Endothelial cell of umbilical vein (primary cell): ENCODE measurements around the gene VAC14. TPM values are rescaled to one million over a fixed set of nuclear protein-coding genes. Genes with fewer than 3 reads are reported as not detected.

ENCODE experiments used
- BruUV-seq: library from RNA; stranded (reverse); fragments of 400-500 nt; replicated peaks from 2 replicates; lab custom pipeline; 2021; lab: Mats Ljungman, UMichigan
- CTCF ChIA-PET: fragments of 300-600, 350-600 bp; sonication (Branson Sonifier 250); formaldehyde crosslinking; loops from one replicate; lab custom pipeline; 2021; ENCODE audit warnings: antibody characterized with exemption, inconsistent platforms; lab: Charles Lee
- POLR2A ChIA-PET: fragments of 300-600, 350-600 bp; sonication (Branson Sonifier 250); formaldehyde crosslinking; loops from one replicate; lab custom pipeline; 2021; ENCODE audit warnings: antibody characterized with exemption, inconsistent platforms; lab: Charles Lee
- DNase-seq: peaks from one replicate; pipeline ENCODE4 v3.0.0-alpha.2; 2011; ENCODE audit warnings: low read depth, low spot score
- FAIRE-seq: peaks from 2 replicates; lab custom pipeline; 2011; peaks lifted over from hg19 to GRCh38; lab: Jason Lieb, UNC
- H2AFZ ChIP-seq: 2 replicates; pipeline ENCODE4 v1.6.0; 2012; ENCODE audit warnings: low read depth, low read length, control low read depth, inconsistent platforms
- H3K27ac ChIP-seq: 2 replicates; pipeline ENCODE4 v1.5.1; 2011; ENCODE audit warnings: low read depth, mild to moderate bottlenecking, control low read depth, low read length, moderate library complexity; ENCODE audit not compliant: insufficient read depth
- H3K27me3 ChIP-seq, 2 experiments: 2 replicates each; pipeline versions ENCODE4 v1.6.0 to v1.6.1; 2011; ENCODE audit warnings: low read length in 2 of 2, mixed read lengths in 1 of 2; ENCODE audit not compliant: control insufficient read depth in 2 of 2, insufficient read depth in 2 of 2
- H3K36me3 ChIP-seq, 2 experiments: 2 replicates in 1 of 2; 3 replicates in 1 of 2; pipeline ENCODE4 v1.5.1; 2011; ENCODE audit warnings: low read length in 2 of 2, mild to moderate bottlenecking in 1 of 2, moderate library complexity in 1 of 2; ENCODE audit not compliant: control insufficient read depth in 2 of 2, insufficient read depth in 2 of 2; ENCODE audit errors: extremely low read depth in 1 of 2
- H3K4me1 ChIP-seq: 3 replicates; pipeline ENCODE4 v1.5.1; 2011; ENCODE audit warnings: mild to moderate bottlenecking, low read length; ENCODE audit not compliant: control insufficient read depth, insufficient read depth; ENCODE audit errors: extremely low read depth
- H3K4me2 ChIP-seq: 2 replicates; pipeline ENCODE4 v1.6.1; 2011; ENCODE audit warnings: low read length, control low read depth, mixed read lengths; ENCODE audit not compliant: insufficient read depth
- H3K4me3 ChIP-seq, 3 experiments: fragments of 200-600 bp in 1 of 3; sonication (generic), shearing (Covaris generic) in 1 of 3; replicated peaks in 1 of 3; 2 replicates each; pipeline ENCODE4 v1.5.1; 2011 to 2016; ENCODE audit warnings: control low read depth in 3 of 3, low read length in 3 of 3, mild to moderate bottlenecking in 2 of 3, inconsistent platforms in 1 of 3, low read depth in 1 of 3, moderate library complexity in 1 of 3; ENCODE audit not compliant: insufficient read depth in 1 of 3
- H3K79me2 ChIP-seq: 2 replicates; pipeline ENCODE4 v1.6.0; 2012; ENCODE audit warnings: low read length, inconsistent platforms; ENCODE audit not compliant: control insufficient read depth, insufficient read depth
- H3K9ac ChIP-seq: replicated peaks from 2 replicates; pipeline ENCODE3; 2011; ENCODE audit warnings: low read length, control low read depth; ENCODE audit not compliant: insufficient read depth; ENCODE audit errors: extremely low read depth
- H3K9me1 ChIP-seq: replicated peaks from 3 replicates; pipeline ENCODE4 v1.6.0; 2011; ENCODE audit warnings: mild to moderate bottlenecking, low read length; ENCODE audit not compliant: control insufficient read depth, insufficient read depth; ENCODE audit errors: extremely low read depth
- H3K9me3 ChIP-seq: replicated peaks from 2 replicates; pipeline ENCODE4 v1.5.1; 2012; ENCODE audit warnings: low read length, inconsistent platforms; ENCODE audit not compliant: control insufficient read depth, insufficient read depth
- H4K20me1 ChIP-seq: replicated peaks from 2 replicates; pipeline ENCODE3; 2011; ENCODE audit warnings: mild to moderate bottlenecking, low read length; ENCODE audit not compliant: control insufficient read depth, insufficient read depth; ENCODE audit errors: extremely low read depth
- EZH2 ChIP-seq: IDR thresholded peaks from 2 replicates; pipeline ENCODE4 v1.6.1; 2012; ENCODE audit warnings: borderline replicate concordance, low read depth, mild to moderate bottlenecking, moderate library complexity, low read length, inconsistent platforms; ENCODE audit not compliant: severe bottlenecking
- FOS ChIP-seq: IDR thresholded peaks from 2 replicates; pipeline ENCODE4 v1.6.1; 2011; ENCODE audit warnings: mild to moderate bottlenecking, low read length, moderate library complexity, borderline replicate concordance; ENCODE audit not compliant: insufficient read depth
- GATA2 ChIP-seq: IDR thresholded peaks from 2 replicates; pipeline ENCODE4 v1.7.0; 2011; ENCODE audit warnings: low read depth, mild to moderate bottlenecking, moderate library complexity, mixed read lengths, low read length; ENCODE audit not compliant: insufficient read length, insufficient read depth
- JUN ChIP-seq: IDR thresholded peaks from 2 replicates; pipeline ENCODE4 v1.6.1; 2011; ENCODE audit warnings: borderline replicate concordance, low read depth; ENCODE audit not compliant: insufficient read length, insufficient read depth
- MYC ChIP-seq: IDR thresholded peaks from one replicate; pipeline ENCODE4 v1.6.1; 2011; ENCODE audit warnings: mild to moderate bottlenecking, low read depth, low read length
- POLR2A ChIP-seq: IDR thresholded peaks from 2 replicates; pipeline ENCODE4 v1.6.1; 2012; ENCODE audit warnings: low read depth, mild to moderate bottlenecking, control low read depth, low read length
- POLR2AphosphoS5 ChIP-seq: IDR thresholded peaks from 2 replicates; pipeline ENCODE4 v1.6.1; 2012; ENCODE audit warnings: low read depth, mild to moderate bottlenecking, control low read depth, low read length, moderate library complexity; ENCODE audit not compliant: insufficient read depth
- dilution Hi-C: fragments of 300-500 bp; cut with MboI; formaldehyde crosslinking; loops from one replicate; pipeline ENCODE4 v1.15.0; 2019; ENCODE audit warnings: low sequenced_read_pairs; ENCODE audit not compliant: extremely low pct_ligation_motif_present
- intact Hi-C: fragments of 100-400 bp; cut with micrococcal nuclease; formaldehyde crosslinking; loops from one replicate; pipeline ENCODE4 v1.10.0; 2022
- polyA plus RNA-seq, 4 experiments: library from polyadenylated mRNA; depleted of rRNA in 3 of 4; stranded (reverse) in 3 of 4; unstranded in 1 of 4; fragments of >200 nt; gene quantifications; 2 replicates each; pipeline versions ENCODE4 v1.2.1 to v1.2.3, GENCODE V29; 2011 to 2012; ENCODE audit warnings: missing spikeins in 1 of 4
- total RNA-seq: library from RNA; stranded (reverse); gene quantifications from 2 replicates; pipeline ENCODE4 v1.2.3, GENCODE V29; 2021
- TF ChIP-seq, protein P1 (sequence below): IDR thresholded peaks from 2 replicates; pipeline ENCODE4 v1.6.1; 2011; ENCODE audit not compliant: insufficient read depth, insufficient read length
- TF ChIP-seq, protein P2 (sequence below), 2 donors: IDR thresholded peaks; 1 replicate in 1 of 2; 2 replicates in 1 of 2; pipeline ENCODE4 v1.5.1; 2011; ENCODE audit warnings: low read length in 2 of 2, mild to moderate bottlenecking in 2 of 2, moderate library complexity in 2 of 2, control low read depth in 1 of 2, inconsistent platforms in 1 of 2, low read depth in 1 of 2; ENCODE audit not compliant: insufficient read depth in 1 of 2; ENCODE audit errors: extremely low read depth in 1 of 2

The VAC14 gene
- total and polyA plus RNA-seq, 2 donors (not counting 3 experiments of a cell fraction or from before 2014, with no cell fraction given): 37.6 to 57.9 TPM

- H3K36me3 ChIP-seq: peaks cover 4 to 10% of the 10 kb centered on the region in 2 experiments
- H3K27me3 ChIP-seq: no peaks in the 10 kb centered on the region
- H3K4me3 ChIP-seq: no peak overlapping the region
- DNase-seq (no peak), FAIRE-seq (no peak)
- ChIA-PET POLR2A (no interaction called here), CTCF (interaction anchor here (4.8 to 5.8 kb wide), 2 partner anchors 82 to 89 kb away, joined by 53 to 144 read pairs; partner anchors contain the start of gene MTSS2)
- no peaks in the 10 kb centered on the region for H4K20me1 ChIP-seq
- H3K9ac ChIP-seq: no peak overlapping the region
- H3K9me1 ChIP-seq: no peaks in the 10 kb centered on the region
- BruUV-seq: no TSS peak
- H3K4me1 ChIP-seq: no peaks in the 10 kb centered on the region
- TF ChIP-seq EZH2 (no peak), POLR2A (no peak), GATA2 (no peak), FOS (no peak), POLR2AphosphoS5 (no peak), MYC (no peak), JUN (no peak)
- TF ChIP-seq, protein P1, sequence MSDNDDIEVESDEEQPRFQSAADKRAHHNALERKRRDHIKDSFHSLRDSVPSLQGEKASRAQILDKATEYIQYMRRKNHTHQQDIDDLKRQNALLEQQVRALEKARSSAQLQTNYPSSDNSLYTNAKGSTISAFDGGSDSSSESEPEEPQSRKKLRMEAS: no peak
- TF ChIP-seq, protein P2, sequence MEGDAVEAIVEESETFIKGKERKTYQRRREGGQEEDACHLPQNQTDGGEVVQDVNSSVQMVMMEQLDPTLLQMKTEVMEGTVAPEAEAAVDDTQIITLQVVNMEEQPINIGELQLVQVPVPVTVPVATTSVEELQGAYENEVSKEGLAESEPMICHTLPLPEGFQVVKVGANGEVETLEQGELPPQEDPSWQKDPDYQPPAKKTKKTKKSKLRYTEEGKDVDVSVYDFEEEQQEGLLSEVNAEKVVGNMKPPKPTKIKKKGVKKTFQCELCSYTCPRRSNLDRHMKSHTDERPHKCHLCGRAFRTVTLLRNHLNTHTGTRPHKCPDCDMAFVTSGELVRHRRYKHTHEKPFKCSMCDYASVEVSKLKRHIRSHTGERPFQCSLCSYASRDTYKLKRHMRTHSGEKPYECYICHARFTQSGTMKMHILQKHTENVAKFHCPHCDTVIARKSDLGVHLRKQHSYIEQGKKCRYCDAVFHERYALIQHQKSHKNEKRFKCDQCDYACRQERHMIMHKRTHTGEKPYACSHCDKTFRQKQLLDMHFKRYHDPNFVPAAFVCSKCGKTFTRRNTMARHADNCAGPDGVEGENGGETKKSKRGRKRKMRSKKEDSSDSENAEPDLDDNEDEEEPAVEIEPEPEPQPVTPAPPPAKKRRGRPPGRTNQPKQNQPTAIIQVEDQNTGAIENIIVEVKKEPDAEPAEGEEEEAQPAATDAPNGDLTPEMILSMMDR (IDR thresholded peaks at IDR 0.05; ENCODE audit: extremely low read depth in 1 of 2, insufficient read depth in 1 of 2, low read depth in 1 of 2, low read length in 2 of 2): no peak
- H3K27ac ChIP-seq: no peak overlapping the region
- H3K9me3 ChIP-seq: no peaks in the 10 kb centered on the region
- H3K4me2 ChIP-seq: no peak overlapping the region
- dilution Hi-C loops (no loop called here), intact Hi-C loops (no loop called here)
- H3K79me2 ChIP-seq: no peaks in the 10 kb centered on the region
- H2AFZ ChIP-seq: no peak overlapping the region
These were observed 31.8 kb downstream of the VAC14 start for GRCh38 chr16:70769131-70769530.
